Right forelimb (tissue), 1 donor: ENCODE data around the gene LRRC2.
"Not testable (repeated sequence)": the region's sequence is repeated elsewhere in the genome, so short reads cannot be mapped to it uniquely, and the experiment has no call there.

Experiments
- DNase-seq: peaks from one replicate; pipeline ENCODE4 v3.0.0-alpha.2; 2018

Gene LRRC2

GRCh38 chr3:46580675-46581074 lies 14.6 kb upstream of the LRRC2 start:
- DNase-seq: no peak

GRCh38 chr3:46579756-46580286 lies 13.7 kb upstream of the LRRC2 start:
- no peak for DNase-seq

- DNase-seq: no peak
Measured at GRCh38 chr3:46578973-46579755, 13.1 kb upstream of the LRRC2 start.

GRCh38 chr3:46577580-46578249 lies 11.6 kb upstream of the LRRC2 start:
- not testable (repeated sequence) for DNase-seq

GRCh38 chr3:46576879-46577278 lies 10.8 kb upstream of the LRRC2 start:
- no peak for DNase-seq

GRCh38 chr3:46576386-46576785 lies 10.3 kb upstream of the LRRC2 start:
- DNase-seq: no peak

- DNase-seq: no peak
Measured at GRCh38 chr3:46575577-46576222, 9.6 kb upstream of the LRRC2 start.

- DNase-seq: no peak
Measured at GRCh38 chr3:46574881-46575576, 8.9 kb upstream of the LRRC2 start.

- no peak for DNase-seq
Measured at GRCh38 chr3:46574243-46574646, 8.1 kb upstream of the LRRC2 start.

- DNase-seq: no peak
Measured at GRCh38 chr3:46573701-46574100, 7.6 kb upstream of the LRRC2 start.

GRCh38 chr3:46571684-46572083 lies 5.6 kb upstream of the LRRC2 start:
- DNase-seq: no peak

- DNase-seq: peak; percentile 50
Measured at GRCh38 chr3:46565607-46566039, 479 bp downstream of the LRRC2 start.

GRCh38 chr3:46565077-46565476 lies 1.0 kb downstream of the LRRC2 start:
- DNase-seq: no peak

GRCh38 chr3:46564190-46565021 lies 1.7 kb downstream of the LRRC2 start:
- DNase-seq: no peak

- DNase-seq: no peak
Measured at GRCh38 chr3:46561951-46562350, 4.2 kb downstream of the LRRC2 start.

- no peak for DNase-seq
Measured at GRCh38 chr3:46561511-46561910, 4.6 kb downstream of the LRRC2 start.

- DNase-seq: no peak
Measured at GRCh38 chr3:46559091-46559704, 6.9 kb downstream of the LRRC2 start.

- peak; percentile 86 for DNase-seq
Measured at GRCh38 chr3:46558184-46559043, 7.7 kb downstream of the LRRC2 start.

GRCh38 chr3:46557814-46558183 lies 8.3 kb downstream of the LRRC2 start:
- no peak for DNase-seq

GRCh38 chr3:46553154-46553553 lies 12.9 kb downstream of the LRRC2 start:
- DNase-seq: no peak

- no peak for DNase-seq
Measured at GRCh38 chr3:46552538-46552937, 13.6 kb downstream of the LRRC2 start.
